Tibial artery (tissue), 4 donors: ENCODE measurements around the gene TMUB2.
A peak's percentile ranks its signal among the peaks of the same experiment; 100 is the strongest.

ENCODE experiments used
- DNase-seq, 2 donors: peaks; one replicate each; pipeline ENCODE4 v3.0.0-alpha.2; 2019
- H3K27ac ChIP-seq, 2 donors: fragments of 200-600 bp; sonication (generic) in 1 of 2; 1 replicate in 1 of 2; 2 replicates in 1 of 2; pipeline ENCODE4 v1.5.1; 2018 to 2019; ENCODE audit warnings: mild to moderate bottlenecking in 1 of 2
- H3K27me3 ChIP-seq, 2 donors: fragments of 200-600 bp; sonication (generic) in 1 of 2; one replicate each; pipeline versions ENCODE4 v1.5.1 to v1.6.0; 2016 to 2019
- H3K36me3 ChIP-seq, 3 donors: fragments of 200-600 bp; sonication (generic) in 2 of 3; one replicate each; pipeline ENCODE4 v1.5.1; 2016 to 2019; ENCODE audit warnings: mild to moderate bottlenecking in 2 of 3
- H3K4me1 ChIP-seq, 4 donors: fragments of 200-600 bp; sonication (generic) in 2 of 4; 1 replicate in 3 of 4; 2 replicates in 1 of 4; pipeline ENCODE4 v1.5.1; 2016 to 2019
- H3K4me3 ChIP-seq, 2 donors: fragments of 200-600 bp; sonication (generic) in 1 of 2; 1 replicate in 1 of 2; 2 replicates in 1 of 2; pipeline ENCODE4 v1.5.1; 2018 to 2019; ENCODE audit warnings: mild to moderate bottlenecking in 2 of 2
- H3K9me3 ChIP-seq, 3 donors: fragments of 200-600 bp; sonication (generic) in 1 of 3; one replicate each; pipeline ENCODE4 v1.5.1; 2016 to 2019
- intact Hi-C: fragments of 100-400 bp; cut with DNase I; formaldehyde crosslinking; loops from one replicate; pipeline ENCODE4 v1.15.0; 2023; ENCODE audit warnings: low total_unique reads
- TF ChIP-seq, protein P1 (sequence below), 2 experiments: fragments of 200-600 bp in 1 of 2; fragments of 450-650 bp in 1 of 2; IDR thresholded peaks; one replicate each; pipeline ENCODE4 v1.5.1; 2017 to 2019; ENCODE audit warnings: antibody characterized with exemption in 2 of 2, mild to moderate bottlenecking in 1 of 2, moderate library complexity in 1 of 2

TMUB2 gene

DNA sequence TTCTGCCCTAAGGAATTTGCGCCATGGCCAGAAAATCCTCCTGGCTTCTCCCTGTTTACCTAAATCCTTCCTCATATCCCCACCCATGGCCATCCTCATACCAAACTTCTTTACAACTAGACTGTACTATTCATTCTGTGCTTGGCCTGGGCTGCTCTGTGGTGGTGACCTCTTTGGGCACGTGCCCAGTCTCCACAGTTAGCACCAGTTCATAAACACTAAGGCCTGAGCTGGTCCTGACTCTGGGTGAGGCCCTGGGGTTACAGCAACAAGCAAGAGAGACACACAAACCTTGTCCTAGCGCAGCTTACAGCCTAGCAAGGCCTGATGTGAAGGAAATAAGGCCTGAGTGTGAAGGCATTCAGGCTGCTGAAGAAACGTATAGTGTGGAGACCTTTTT, 16.0 kb downstream of the TMUB2 start:
- TF ChIP-seq, protein P1, sequence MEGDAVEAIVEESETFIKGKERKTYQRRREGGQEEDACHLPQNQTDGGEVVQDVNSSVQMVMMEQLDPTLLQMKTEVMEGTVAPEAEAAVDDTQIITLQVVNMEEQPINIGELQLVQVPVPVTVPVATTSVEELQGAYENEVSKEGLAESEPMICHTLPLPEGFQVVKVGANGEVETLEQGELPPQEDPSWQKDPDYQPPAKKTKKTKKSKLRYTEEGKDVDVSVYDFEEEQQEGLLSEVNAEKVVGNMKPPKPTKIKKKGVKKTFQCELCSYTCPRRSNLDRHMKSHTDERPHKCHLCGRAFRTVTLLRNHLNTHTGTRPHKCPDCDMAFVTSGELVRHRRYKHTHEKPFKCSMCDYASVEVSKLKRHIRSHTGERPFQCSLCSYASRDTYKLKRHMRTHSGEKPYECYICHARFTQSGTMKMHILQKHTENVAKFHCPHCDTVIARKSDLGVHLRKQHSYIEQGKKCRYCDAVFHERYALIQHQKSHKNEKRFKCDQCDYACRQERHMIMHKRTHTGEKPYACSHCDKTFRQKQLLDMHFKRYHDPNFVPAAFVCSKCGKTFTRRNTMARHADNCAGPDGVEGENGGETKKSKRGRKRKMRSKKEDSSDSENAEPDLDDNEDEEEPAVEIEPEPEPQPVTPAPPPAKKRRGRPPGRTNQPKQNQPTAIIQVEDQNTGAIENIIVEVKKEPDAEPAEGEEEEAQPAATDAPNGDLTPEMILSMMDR (IDR thresholded peaks at IDR 0.05) = no peak
- Histone ChIP-seq H3K9me3 (no peaks in the 10 kb centered on the region), H3K36me3 (peaks cover 12 to 13% (median 12%) of the 10 kb centered on the region in 3 donors), H3K4me1 (peaks cover 0 to 14% (median 11%) of the 10 kb centered on the region in 4 donors), H3K27me3 (no peaks in the 10 kb centered on the region), H3K27ac (no peak overlapping the region), H3K4me3 (no peak overlapping the region)
- DNase-seq = no peak
- intact Hi-C loops = loop anchor here (10.0 kb wide), 1 partner anchor 302 kb away; the partner anchor contains the start of gene GPATCH8

DNA sequence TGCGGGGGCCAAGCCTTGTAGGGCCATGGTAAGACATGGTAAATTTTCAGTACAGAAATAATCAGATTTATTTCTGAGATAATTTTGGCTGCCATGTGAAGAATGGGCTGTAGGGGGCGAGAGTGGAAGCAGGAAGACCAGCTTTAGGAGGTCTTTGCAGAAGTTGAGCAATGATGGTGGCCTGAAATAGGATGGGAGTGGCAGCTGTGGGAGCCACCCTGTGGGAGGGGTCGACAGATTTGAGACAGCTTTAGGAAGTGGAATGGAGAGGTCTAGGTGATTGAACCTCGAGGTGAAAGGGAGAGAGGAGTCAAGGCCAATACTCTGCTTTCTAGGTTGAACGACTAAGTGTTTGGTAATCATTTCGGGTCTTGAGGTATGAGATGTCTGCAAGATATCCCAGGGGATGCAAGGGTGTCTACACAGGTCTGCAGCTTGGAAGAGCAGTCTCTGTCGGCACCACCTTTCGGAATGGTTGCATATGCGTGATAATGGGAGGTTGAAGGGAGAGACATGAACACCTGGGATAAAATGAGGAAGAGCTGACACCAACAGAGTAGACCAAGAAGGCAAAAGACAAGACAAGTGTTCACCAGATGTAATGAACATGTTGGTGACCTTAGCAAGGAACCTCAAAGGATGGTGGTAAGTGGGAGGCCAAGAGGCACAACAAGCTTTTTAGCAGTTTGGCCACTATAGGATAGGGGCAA, 17.1 kb downstream of the TMUB2 start:
- H3K36me3 ChIP-seq = peaks cover 20 to 25% (median 23%) of the 10 kb centered on the region in 3 donors
- H3K4me3 ChIP-seq = no peak overlapping the region
- TF ChIP-seq, protein P1 (IDR thresholded peaks at IDR 0.05) = peak; percentile 40 to 57
- H3K27me3 ChIP-seq = no peaks in the 10 kb centered on the region
- no peaks in the 10 kb centered on the region for H3K9me3 ChIP-seq
- no peak overlapping the region for H3K27ac ChIP-seq
- H3K4me1 ChIP-seq = peaks cover 0 to 4% (median 2%) of the 10 kb centered on the region in 4 donors
- peak in 1 of 2 donors; percentile 39 for DNase-seq
- intact Hi-C loops = loop anchor here (10.0 kb wide), 1 partner anchor 301 kb away; the partner anchor contains the start of gene GPATCH8

DNA sequence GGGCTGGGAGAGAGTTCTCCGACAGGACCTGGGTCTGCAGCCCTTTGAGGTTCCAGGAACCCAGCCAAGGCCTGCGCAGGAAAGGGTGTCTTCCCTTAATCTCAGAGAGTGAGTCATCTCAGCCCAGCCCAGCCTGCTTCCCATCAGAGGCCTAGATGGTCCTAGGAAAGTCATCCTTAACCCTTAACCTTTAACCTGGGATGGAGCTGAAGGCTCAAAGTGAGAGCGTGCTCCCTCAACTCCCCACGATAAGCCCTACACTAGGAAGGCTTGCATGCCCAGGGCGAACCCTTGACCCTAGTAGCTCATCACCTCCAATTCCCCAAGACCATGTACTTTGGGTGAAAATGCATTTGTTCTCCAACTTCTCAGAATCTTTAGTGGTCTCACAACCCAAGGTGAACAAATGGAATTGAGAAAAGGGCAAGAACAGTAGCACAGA, 17.7 kb downstream of the TMUB2 start:
- intact Hi-C loops = loop anchor here (10.0 kb wide), 1 partner anchor 300 kb away; the partner anchor contains the start of gene GPATCH8
- no peak overlapping the region for H3K27ac ChIP-seq
- H3K27me3 ChIP-seq = no peaks in the 10 kb centered on the region
- peaks cover 26 to 30% (median 29%) of the 10 kb centered on the region in 3 donors for H3K36me3 ChIP-seq
- peaks cover 0 to 4% (median 2%) of the 10 kb centered on the region in 4 donors for H3K4me1 ChIP-seq
- no peak overlapping the region for H3K4me3 ChIP-seq
- no peak for DNase-seq
- TF ChIP-seq, protein P1 (IDR thresholded peaks at IDR 0.05) = no peak
- H3K9me3 ChIP-seq = no peaks in the 10 kb centered on the region

DNA sequence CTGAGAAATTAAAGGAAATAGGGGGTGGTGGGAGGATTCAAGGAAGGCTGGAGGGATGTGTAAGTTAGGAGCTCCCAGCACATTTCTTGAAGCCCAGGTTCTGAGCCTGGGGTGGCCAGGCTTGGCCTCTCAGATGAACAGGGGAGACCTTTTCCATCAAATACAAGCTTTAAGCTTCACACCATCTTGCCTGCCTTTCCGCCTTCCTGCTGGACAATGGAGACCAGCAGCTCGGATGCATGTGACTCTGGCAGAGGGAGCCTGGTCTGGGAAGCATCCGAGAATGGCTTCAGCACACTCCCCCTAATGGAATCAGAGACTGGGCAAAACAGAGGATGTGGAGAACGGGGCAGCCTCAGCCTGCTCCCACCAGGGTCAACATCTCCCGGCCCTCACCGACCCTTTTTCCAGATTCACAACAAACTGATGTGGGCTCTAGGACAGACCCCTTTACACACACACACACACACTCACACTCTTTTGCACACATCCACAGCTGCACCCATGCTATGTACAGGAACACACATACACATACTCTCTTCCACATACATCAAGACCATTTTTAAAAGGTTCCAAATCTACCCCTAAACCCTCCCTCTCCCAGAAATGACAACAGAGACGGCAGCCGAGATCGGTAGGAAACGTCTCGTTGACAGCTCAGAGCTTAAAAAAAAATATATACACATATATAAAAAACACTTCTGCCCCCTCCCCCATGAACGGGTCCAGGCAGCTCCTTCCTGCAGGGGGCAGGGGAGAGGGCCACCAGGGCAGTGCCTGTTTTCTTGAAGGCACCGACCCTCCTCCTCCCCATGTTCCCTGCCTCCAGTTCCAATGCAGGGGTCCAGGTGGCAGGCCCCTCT, 19.4 kb downstream of the TMUB2 start:
- Histone ChIP-seq H3K27ac (no peak overlapping the region), H3K4me1 (peaks cover 6 to 13% (median 11%) of the 10 kb centered on the region in 4 donors), H3K36me3 (peaks cover 36 to 48% (median 39%) of the 10 kb centered on the region in 3 donors), H3K9me3 (no peaks in the 10 kb centered on the region), H3K4me3 (no peak overlapping the region), H3K27me3 (no peaks in the 10 kb centered on the region)
- intact Hi-C loops = loop anchor here (10.0 kb wide), 1 partner anchor 299 kb away; the partner anchor contains the start of gene GPATCH8
- TF ChIP-seq, protein P1 (IDR thresholded peaks at IDR 0.05) = no peak
- no peak for DNase-seq

DNA sequence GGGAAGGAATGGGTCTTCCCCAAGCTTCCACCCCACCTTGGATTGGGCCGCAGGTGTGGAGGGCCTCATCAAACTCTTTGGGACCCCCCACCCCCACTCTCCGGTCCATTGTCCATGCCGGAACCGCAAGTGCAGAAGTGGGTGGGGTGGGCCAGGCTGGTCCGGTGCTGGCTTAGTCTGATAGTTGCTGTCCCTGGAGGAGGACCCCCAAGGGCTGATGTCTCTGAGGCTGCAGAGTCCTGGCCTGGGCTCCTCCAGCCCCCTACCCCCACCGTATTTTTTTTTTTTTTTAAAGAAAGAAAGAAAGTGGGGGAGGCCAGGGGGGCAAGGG, 20.0 kb downstream of the TMUB2 start:
- peaks cover 40 to 54% (median 42%) of the 10 kb centered on the region in 3 donors for H3K36me3 ChIP-seq
- TF ChIP-seq, protein P1 (IDR thresholded peaks at IDR 0.05) = no peak

More for the DNA sequence above, 20.0 kb downstream of the TMUB2 start:
- Histone ChIP-seq H3K27ac (no peak overlapping the region), H3K9me3 (no peaks in the 10 kb centered on the region), H3K27me3 (no peaks in the 10 kb centered on the region), H3K4me3 (no peak overlapping the region), H3K4me1 (peaks cover 6 to 13% (median 11%) of the 10 kb centered on the region in 4 donors)
- intact Hi-C loops = loop anchor here (10.0 kb wide), 1 partner anchor 298 kb away; the partner anchor contains the start of gene GPATCH8
- no peak for DNase-seq
